Neural crest cell (in vitro differentiated cells): ENCODE data around the gene HMGN4. TPM values are rescaled to one million over a fixed set of nuclear protein-coding genes. Genes with fewer than 3 reads are reported as not detected.
"Not testable (repeated sequence)": the region's sequence is repeated elsewhere in the genome, so short reads cannot be mapped to it uniquely, and the experiment has no call there.

Source experiments
- DNase-seq: peaks from one replicate; pipeline ENCODE4 v3.0.0; 2021; ENCODE audit warnings: low read depth, mixed read lengths, low spot score
- H3K27ac Mint-ChIP-seq: one replicate; pipeline ENCODE4 v1.8.0; 2021; ENCODE audit warnings: mild to moderate bottlenecking, mixed read lengths; ENCODE audit not compliant: unreplicated experiment
- H3K27me3 Mint-ChIP-seq: 2 replicates; pipeline ENCODE4 v1.8.0; 2021; ENCODE audit warnings: low read depth, mild to moderate bottlenecking, mixed read lengths
- H3K36me3 Mint-ChIP-seq: 2 replicates; pipeline ENCODE4 v1.8.0; 2021; ENCODE audit warnings: low read depth, mild to moderate bottlenecking, mixed read lengths
- H3K4me1 Mint-ChIP-seq: 2 replicates; pipeline ENCODE4 v1.8.0; 2021; ENCODE audit warnings: mixed read lengths
- H3K4me3 Mint-ChIP-seq: one replicate; pipeline ENCODE4 v1.8.0; 2021; ENCODE audit warnings: mild to moderate bottlenecking, mixed read lengths
- H3K9me3 Mint-ChIP-seq: 2 replicates; pipeline ENCODE4 v1.8.0; 2021; ENCODE audit warnings: mixed read lengths
- CTCF ChIP-seq: fragments of 200-600 bp; sonication (generic); conservative IDR thresholded peaks from 2 replicates; pipeline ENCODE4 v1.5.0; 2021; ENCODE audit warnings: antibody characterized with exemption, mild to moderate bottlenecking
- total RNA-seq: library from RNA; stranded (reverse); gene quantifications from 2 replicates; pipeline ENCODE4 v1.2.1, GENCODE V29; 2021

HMGN4 gene
- total RNA-seq, 1 donor from 2014 or later = 49.7 TPM

- Mint-ChIP-seq H3K27ac (no peak overlapping the region), H3K36me3 (peaks cover 3% of the 10 kb centered on the region), H3K27me3 (peaks cover under 1% of the 10 kb centered on the region), H3K4me3 (no peak overlapping the region), H3K9me3 (no peaks in the 10 kb centered on the region), H3K4me1 (peaks cover 15% of the 10 kb centered on the region)
- TF ChIP-seq CTCF = no peak
- DNase-seq = no peak
Measured at GRCh38 chr6:26545627-26546026, 7.5 kb downstream of the HMGN4 start.

- not testable (repeated sequence) for H3K27ac Mint-ChIP-seq, H3K27me3 Mint-ChIP-seq, H3K36me3 Mint-ChIP-seq, H3K4me3 Mint-ChIP-seq, DNase-seq, H3K9me3 Mint-ChIP-seq
- peaks cover 11% of the 10 kb centered on the region for H3K4me1 Mint-ChIP-seq
Measured at GRCh38 chr6:26547363-26547762, 9.2 kb downstream of the HMGN4 start.

GRCh38 chr6:26550250-26550993 lies 12.3 kb downstream of the HMGN4 start:
- DNase-seq = peak; percentile 62
- Mint-ChIP-seq H3K4me1 (peaks cover 9% of the 10 kb centered on the region), H3K9me3 (no peaks in the 10 kb centered on the region), H3K4me3 (no peak overlapping the region), H3K27me3 (peaks cover 7% of the 10 kb centered on the region), H3K36me3 (no peaks in the 10 kb centered on the region), H3K27ac (peak overlapping the region; percentile 94)
- no peak for TF ChIP-seq CTCF

GRCh38 chr6:26552205-26552604 lies 14.0 kb downstream of the HMGN4 start:
- Mint-ChIP-seq H3K36me3 (peaks cover 6% of the 10 kb centered on the region), H3K27me3 (peaks cover 19% of the 10 kb centered on the region), H3K9me3 (no peaks in the 10 kb centered on the region), H3K4me1 (peaks cover 20% of the 10 kb centered on the region), H3K4me3 (no peak overlapping the region), H3K27ac (no peak overlapping the region)
- no peak for DNase-seq
- no peak for TF ChIP-seq CTCF

- TF ChIP-seq CTCF = no peak
- Mint-ChIP-seq H3K4me3 (no peak overlapping the region), H3K27ac (no peak overlapping the region), H3K36me3 (peaks cover 6% of the 10 kb centered on the region), H3K9me3 (no peaks in the 10 kb centered on the region), H3K4me1 (peaks cover 20% of the 10 kb centered on the region), H3K27me3 (peaks cover 22% of the 10 kb centered on the region)
- DNase-seq = no peak
Measured at GRCh38 chr6:26552640-26553188, 14.5 kb downstream of the HMGN4 start.

- Mint-ChIP-seq H3K4me3 (no peak overlapping the region), H3K27ac (no peak overlapping the region), H3K36me3 (peaks cover 6% of the 10 kb centered on the region), H3K27me3 (peaks cover 22% of the 10 kb centered on the region), H3K4me1 (peaks cover 20% of the 10 kb centered on the region), H3K9me3 (no peaks in the 10 kb centered on the region)
- TF ChIP-seq CTCF = no peak
- DNase-seq = peak; percentile 80
Measured at GRCh38 chr6:26553264-26553634, 15.1 kb downstream of the HMGN4 start.
